Superior temporal gyrus (tissue), 1 donor: Measurements from ENCODE around the gene PRDM15.

Experiments used
- DNase-seq: peaks from one replicate; pipeline ENCODE4 v3.0.0-alpha.2; 2016; ENCODE audit errors: extremely low spot score

PRDM15 gene

GRCh38 chr21:41780337-41781049 lies 98.7 kb downstream of the PRDM15 start:
- DNase-seq: no peak

- DNase-seq: no peak
Observed at GRCh38 chr21:41779659-41780058, 99.5 kb downstream of the PRDM15 start.

GRCh38 chr21:41778930-41779600 lies 100.1 kb downstream of the PRDM15 start:
- DNase-seq: no peak

GRCh38 chr21:41777951-41778815 lies 101.0 kb downstream of the PRDM15 start:
- peak; percentile 82 for DNase-seq

- DNase-seq: no peak
Observed at GRCh38 chr21:41776778-41777177, 102.4 kb downstream of the PRDM15 start.

GRCh38 chr21:41775149-41775472 lies 104.0 kb downstream of the PRDM15 start:
- no peak for DNase-seq

- no peak for DNase-seq
Observed at GRCh38 chr21:41774467-41775148, 104.5 kb downstream of the PRDM15 start.

- DNase-seq: no peak
Observed at GRCh38 chr21:41772351-41773080, 106.6 kb downstream of the PRDM15 start.

GRCh38 chr21:41771625-41771945 lies 107.6 kb downstream of the PRDM15 start:
- DNase-seq: no peak

- no peak for DNase-seq
Observed at GRCh38 chr21:41770901-41771624, 108.1 kb downstream of the PRDM15 start.

GRCh38 chr21:41769933-41770332 lies 109.2 kb downstream of the PRDM15 start:
- no peak for DNase-seq

- no peak for DNase-seq
Observed at GRCh38 chr21:41769521-41769920, 109.6 kb downstream of the PRDM15 start.

- DNase-seq: no peak
Observed at GRCh38 chr21:41769111-41769510, 110.0 kb downstream of the PRDM15 start.

GRCh38 chr21:41768437-41769042 lies 110.6 kb downstream of the PRDM15 start:
- no peak for DNase-seq

- DNase-seq: no peak
Observed at GRCh38 chr21:41767606-41768436, 111.3 kb downstream of the PRDM15 start.

GRCh38 chr21:41766883-41767605 lies 112.1 kb downstream of the PRDM15 start, which contains the start of gene RIPK4:
TSS of gene RIPK4 (minus strand) at chr21:41767052. CDS start at chr21:41767041, 11 bp downstream.
- no peak for DNase-seq

GRCh38 chr21:41765973-41766882 lies 112.9 kb downstream of the PRDM15 start:
- no peak for DNase-seq

GRCh38 chr21:41765420-41765821 lies 113.7 kb downstream of the PRDM15 start:
- no peak for DNase-seq
